Tibial nerve (tissue), 4 donors: ENCODE results near the gene COX6B1. TPM values are rescaled to one million over a fixed set of nuclear protein-coding genes. Genes with fewer than 3 reads are reported as not detected.
"Not testable (repeated sequence)": the region's sequence is repeated elsewhere in the genome, so short reads cannot be mapped to it uniquely, and the experiment has no call there.

Experiments
- DNase-seq, 2 donors: peaks; one replicate each; pipeline ENCODE4 v3.0.0-alpha.2; 2019; ENCODE audit warnings: low spot score in 2 of 2
- H3K27ac ChIP-seq, 4 donors: fragments of 200-600 bp; sonication (generic) in 3 of 4; one replicate each; pipeline ENCODE4 v1.5.1; 2017 to 2019; ENCODE audit warnings: mild to moderate bottlenecking in 1 of 4
- H3K27me3 ChIP-seq, 2 donors: fragments of 200-600 bp; sonication (generic) in 1 of 2; one replicate each; pipeline versions ENCODE4 v1.5.1 to v1.6.0; 2017 to 2019
- H3K36me3 ChIP-seq, 3 donors: fragments of 200-600 bp; sonication (generic); one replicate each; pipeline ENCODE4 v1.5.1; 2018 to 2019
- H3K4me1 ChIP-seq, 4 donors: fragments of 200-600 bp; sonication (generic) in 3 of 4; one replicate each; pipeline ENCODE4 v1.5.1; 2017 to 2019
- H3K4me3 ChIP-seq, 4 donors: fragments of 200-600 bp; sonication (generic) in 3 of 4; one replicate each; pipeline ENCODE4 v1.5.1; 2017 to 2019; ENCODE audit warnings: mild to moderate bottlenecking in 1 of 4, moderate library complexity in 1 of 4
- H3K9me3 ChIP-seq, 4 donors: fragments of 200-600 bp; sonication (generic) in 3 of 4; one replicate each; pipeline ENCODE4 v1.5.1; 2017 to 2019
- CTCF ChIP-seq, 5 experiments: fragments of 200-600 bp in 3 of 5; fragments of 450-650 bp in 2 of 5; sonication (generic) in 3 of 5; IDR thresholded peaks; one replicate each; pipeline ENCODE4 v1.5.1; 2016 to 2019; ENCODE audit warnings: antibody characterized with exemption in 5 of 5, mild to moderate bottlenecking in 3 of 5, moderate library complexity in 2 of 5
- EP300 ChIP-seq, 2 donors: sonication (generic); formaldehyde crosslinking; IDR thresholded peaks; one replicate each; pipeline ENCODE4 v1.6.1; 2017; ENCODE audit warnings: antibody characterized with exemption in 2 of 2, mild to moderate bottlenecking in 1 of 2
- POLR2A ChIP-seq, 2 donors: fragments of 450-650 bp; IDR thresholded peaks; one replicate each; pipeline ENCODE4 v1.6.1; 2017; ENCODE audit warnings: antibody characterized with exemption in 2 of 2, mild to moderate bottlenecking in 2 of 2, moderate library complexity in 2 of 2
- WGBS, 2 donors: methylation state at CpG; one replicate each; pipeline ENCODE4 v1.1.5; 2018; 5-methylcytosine and 5-hydroxymethylcytosine counted together
- total RNA-seq, 4 donors: library from RNA; depleted of rRNA; stranded (reverse); fragments of >200 nt; gene quantifications; one replicate each; pipeline ENCODE4 v1.1.0, GENCODE V29; 2016

Gene COX6B1
- total RNA-seq, 4 donors from 2014 or later: 293 to 338 (median 316) TPM

DNA sequence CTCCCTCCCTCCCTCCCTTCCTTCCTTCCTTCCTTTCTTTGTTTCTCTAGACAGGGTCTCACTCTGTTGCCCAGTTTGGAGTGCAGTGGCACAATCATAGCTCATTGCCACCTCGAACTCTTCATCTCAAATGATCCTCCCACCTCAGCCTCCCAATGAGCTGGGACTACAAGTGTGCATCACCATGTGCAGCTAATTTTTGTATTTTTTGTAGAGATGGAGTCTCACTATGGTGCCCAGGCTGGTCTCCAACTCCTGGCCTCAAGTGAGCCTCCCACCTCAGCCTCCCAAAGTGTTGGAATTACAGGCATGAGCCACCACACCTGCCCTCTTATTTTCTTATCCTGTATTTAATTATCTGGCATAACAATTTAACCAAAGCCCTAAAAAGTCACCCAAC is 22.6 kb downstream of the COX6B1 start:
- Histone ChIP-seq H3K4me1 (peaks cover 0 to 6% (median 0%) of the 10 kb centered on the region in 4 donors), H3K4me3 (no peak overlapping the region), H3K9me3 (no peaks in the 10 kb centered on the region), H3K36me3 (peaks cover 0 to 2% (median 0%) of the 10 kb centered on the region in 3 donors), H3K27me3 (peaks cover 0 to 38% of the 10 kb centered on the region in 2 donors), H3K27ac (no peak overlapping the region)
- 82 to 95% methylated on average over 1 of the region's 1 CpG for WGBS, 2 donors
- TF ChIP-seq CTCF (IDR thresholded peaks at IDR 0.05) (no peak), EP300 (IDR thresholded peaks at IDR 0.05) (no peak), POLR2A (IDR thresholded peaks at IDR 0.05) (no peak)
- no peak for DNase-seq

DNA sequence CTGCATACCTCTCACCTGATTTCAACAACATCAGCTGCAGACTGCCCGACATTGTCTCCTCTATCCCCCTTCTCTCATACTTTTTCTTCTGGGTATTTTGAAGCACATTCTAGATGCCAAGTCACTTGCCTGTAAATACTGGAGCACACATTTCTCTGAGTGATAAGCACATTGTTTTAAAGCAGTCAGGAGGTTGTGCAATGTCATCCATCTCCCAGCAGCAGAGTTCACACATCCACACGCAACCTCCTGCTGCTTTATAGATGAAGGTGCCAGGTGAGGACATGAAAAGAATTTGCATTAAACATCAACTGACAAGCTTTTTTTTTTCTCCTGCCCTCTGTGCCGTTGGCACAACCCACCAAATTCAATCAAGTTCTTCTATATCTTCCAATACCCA is 23.7 kb downstream of the COX6B1 start:
- H3K36me3 ChIP-seq: no peaks in the 10 kb centered on the region
- H3K4me3 ChIP-seq: no peak overlapping the region
- H3K27me3 ChIP-seq: peaks cover 0 to 47% of the 10 kb centered on the region in 2 donors
- no peak overlapping the region for H3K27ac ChIP-seq
- H3K9me3 ChIP-seq: no peaks in the 10 kb centered on the region
- H3K4me1 ChIP-seq: peaks cover 0 to 6% (median 0%) of the 10 kb centered on the region in 4 donors
- 51 to 60% methylated on average over 3 of the region's 3 CpGs for WGBS, 2 donors
- DNase-seq: no peak
- TF ChIP-seq POLR2A (IDR thresholded peaks at IDR 0.05): no peak

GRCh38 chr19:35673121-35673804 is 25.1 kb downstream of the COX6B1 start:
- H3K4me1 ChIP-seq: peaks cover 0 to 6% (median 0%) of the 10 kb centered on the region in 4 donors
- no peak overlapping the region for H3K27ac ChIP-seq
- peak overlapping the region in 2 of 4 donors; percentile 15 to 20 for H3K4me3 ChIP-seq
- no peaks in the 10 kb centered on the region for H3K9me3 ChIP-seq
- H3K27me3 ChIP-seq: peaks cover 0 to 47% of the 10 kb centered on the region in 2 donors
- TF ChIP-seq POLR2A (IDR thresholded peaks at IDR 0.05) (no peak), EP300 (IDR thresholded peaks at IDR 0.05) (no peak), CTCF (IDR thresholded peaks at IDR 0.05) (no peak)
- DNase-seq: no peak
- 6 to 8% methylated on average over 17 to 31 of the region's 39 CpGs for WGBS, 2 donors
- H3K36me3 ChIP-seq: no peaks in the 10 kb centered on the region

- TF ChIP-seq POLR2A (IDR thresholded peaks at IDR 0.05): no peak
- Histone ChIP-seq H3K27ac (no peak overlapping the region), H3K36me3 (no peaks in the 10 kb centered on the region), H3K9me3 (no peaks in the 10 kb centered on the region), H3K4me3 (no peak overlapping the region), H3K4me1 (peaks cover 0 to 6% (median 0%) of the 10 kb centered on the region in 4 donors), H3K27me3 (peaks cover 0 to 47% of the 10 kb centered on the region in 2 donors)
- WGBS, 2 donors: 68 to 76% methylated on average over 15 of the region's 15 CpGs
- DNase-seq: no peak
These were observed 27.5 kb downstream of the COX6B1 start for GRCh38 chr19:35675589-35676140.

GRCh38 chr19:35689836-35690235 is 41.7 kb downstream of the COX6B1 start:
- TF ChIP-seq CTCF (IDR thresholded peaks at IDR 0.05) (no peak), EP300 (IDR thresholded peaks at IDR 0.05) (no peak), POLR2A (IDR thresholded peaks at IDR 0.05) (no peak)
- no peaks in the 10 kb centered on the region for H3K36me3 ChIP-seq
- no peaks in the 10 kb centered on the region for H3K9me3 ChIP-seq
- peaks cover 0 to 3% of the 10 kb centered on the region in 2 donors for H3K27me3 ChIP-seq
- WGBS, 2 donors: 20 to 42% methylated on average over 4 of the region's 4 CpGs
- H3K27ac ChIP-seq: no peak overlapping the region
- no peaks in the 10 kb centered on the region for H3K4me1 ChIP-seq
- no peak for DNase-seq
- H3K4me3 ChIP-seq: no peak overlapping the region

DNA sequence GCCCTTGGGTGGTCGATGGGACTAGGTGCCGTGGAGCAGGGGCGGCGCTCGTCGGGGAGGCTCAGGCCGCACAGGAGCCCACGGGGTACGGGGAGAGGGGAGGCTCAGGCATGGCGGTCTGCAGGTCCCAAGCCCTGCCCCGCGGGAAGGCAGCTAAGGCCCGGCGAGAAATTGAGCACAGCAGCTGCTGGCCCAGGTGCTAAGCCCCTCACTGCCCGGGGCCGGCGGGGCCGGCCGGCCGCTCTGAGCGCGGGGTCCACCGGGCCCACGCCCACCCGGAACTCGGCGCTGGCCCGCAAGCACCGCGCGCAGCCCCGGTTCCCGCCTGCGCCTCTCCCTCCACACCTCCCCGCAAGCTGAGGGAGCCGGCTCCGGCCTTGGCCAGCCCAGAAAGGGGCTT is 43.0 kb downstream of the COX6B1 start:
- H3K4me3 ChIP-seq, H3K27me3 ChIP-seq, DNase-seq, H3K4me1 ChIP-seq, H3K36me3 ChIP-seq, H3K9me3 ChIP-seq, H3K27ac ChIP-seq: not testable (repeated sequence)
- 92 to 93% methylated on average over 23 to 34 of the region's 37 CpGs for WGBS, 2 donors
